ENCODE data around the gene HOXB4.

The HOXB4 gene

DNA sequence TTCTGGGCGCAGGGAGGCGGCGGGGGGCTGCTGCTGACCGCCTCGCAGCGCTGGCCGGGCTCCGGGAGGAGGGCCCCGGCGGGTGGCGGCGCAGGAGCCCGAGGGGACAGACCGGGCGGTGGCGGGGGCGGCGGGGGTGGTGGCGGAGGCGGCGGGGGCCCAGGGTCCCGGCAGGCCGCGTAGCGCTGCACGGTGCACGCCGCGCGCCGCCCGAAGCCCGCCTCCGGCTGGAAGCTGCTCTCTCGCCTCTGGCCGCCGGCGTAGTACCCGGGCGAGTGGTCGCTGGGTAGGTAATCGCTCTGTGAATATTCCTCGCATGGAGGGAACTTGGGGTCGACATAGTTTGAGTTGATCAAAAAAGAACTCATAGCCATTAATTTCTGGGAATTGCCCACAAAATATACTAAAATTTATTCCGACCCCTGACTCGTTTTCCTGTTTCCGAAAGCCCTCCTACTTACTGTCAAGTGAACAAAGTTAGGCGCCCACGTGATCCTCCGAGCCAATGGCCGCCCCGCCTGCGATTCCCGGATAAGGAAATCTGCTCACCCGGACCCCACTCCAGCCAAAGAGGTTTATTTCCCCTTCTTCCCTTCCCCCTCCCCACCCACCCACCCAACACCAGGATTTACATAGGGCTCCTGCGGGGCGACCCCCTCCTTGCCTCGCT lies at the start of gene HOXB4:
Gene HOXB4 (minus strand): TSS at position 405 of the 670 bp plus-strand sequence. CDS start 31 bp downstream, at position 374.
- in situ Hi-C loops (cut with MboI; ENCODE audit: low sequenced_read_pairs), result no loop called here

DNA sequence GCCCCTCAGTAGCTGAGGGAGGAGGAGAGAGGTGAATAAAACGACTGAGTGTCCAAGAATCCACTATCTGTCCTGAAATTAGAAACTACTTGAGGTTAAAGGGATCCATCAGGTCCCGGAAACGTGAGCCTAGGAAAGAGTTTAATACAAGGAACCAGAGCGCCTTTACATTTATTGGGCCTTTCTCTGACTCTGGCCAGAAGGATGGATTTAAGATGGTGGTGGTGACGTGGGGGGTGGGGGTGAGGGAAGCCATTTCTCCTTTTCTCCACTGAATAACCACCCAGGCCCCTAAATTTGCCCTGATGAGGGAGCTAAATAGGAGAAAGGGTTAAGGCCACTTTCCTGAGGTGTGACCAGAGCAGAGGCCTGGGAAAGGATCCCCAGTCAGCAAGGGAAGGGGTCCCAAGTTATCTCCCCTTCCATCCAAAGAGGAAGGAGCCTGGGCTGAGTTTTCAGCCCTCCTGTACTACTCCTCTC lies 49.0 kb upstream of the HOXB4 start:
- in situ Hi-C loops (cut with MboI; ENCODE audit: low sequenced_read_pairs), result no loop called here

DNA sequence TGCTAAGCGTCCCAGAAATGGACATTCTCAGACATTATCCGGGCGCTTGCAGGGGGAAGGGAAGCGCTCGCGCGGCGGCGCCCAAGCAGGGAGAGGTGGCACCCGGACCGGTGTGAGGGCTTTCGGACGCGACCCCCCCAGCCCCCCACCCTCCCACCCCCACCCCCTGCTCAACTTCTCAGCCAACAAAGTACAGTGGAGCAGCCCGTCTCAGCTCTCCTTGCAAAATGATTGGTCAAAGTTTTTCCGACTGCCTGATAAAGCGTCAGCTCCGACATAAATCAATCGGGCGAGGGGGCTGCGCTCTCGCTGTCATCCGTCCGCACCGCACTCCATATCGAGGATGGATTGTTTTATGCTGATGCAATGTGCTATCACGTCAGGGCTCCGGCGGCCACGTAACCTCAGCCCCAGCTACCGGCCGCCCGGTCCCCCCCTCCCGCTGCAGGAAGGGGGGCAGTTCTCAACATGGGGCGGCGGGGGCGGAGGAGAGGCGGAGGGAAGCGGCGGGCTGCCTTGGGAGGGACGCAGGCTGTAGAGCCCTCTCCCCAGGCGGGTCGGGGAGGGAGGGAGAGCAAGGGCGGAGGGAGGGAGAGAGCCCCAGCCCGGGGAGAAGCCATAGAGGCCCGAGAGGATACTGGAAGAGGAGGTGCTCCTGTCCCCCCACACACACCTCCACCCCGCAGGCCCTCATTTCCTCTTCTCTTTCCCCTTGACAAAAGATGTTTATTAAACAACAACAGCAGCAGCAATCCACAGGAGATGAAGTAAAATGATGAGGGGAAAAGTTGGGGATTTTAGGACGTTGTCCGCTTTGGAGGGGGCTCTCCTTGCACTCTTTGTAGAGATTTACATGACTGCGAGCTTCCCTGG lies 48.3 kb upstream of the HOXB4 start, which contains the start of gene HOXB9:
Gene HOXB9 (minus strand): TSS at position 114 of the 873 bp plus-strand sequence. CDS start 89 bp downstream, at position 25.
- in situ Hi-C loops (cut with MboI; ENCODE audit: low sequenced_read_pairs), result no loop called here

GRCh38 chr17:48625495-48626244 lies 47.5 kb upstream of the HOXB4 start:
- in situ Hi-C loops (cut with MboI; ENCODE audit: low sequenced_read_pairs), result no loop called here

GRCh38 chr17:48624544-48625494 lies 46.7 kb upstream of the HOXB4 start:
- in situ Hi-C loops (cut with MboI; ENCODE audit: low sequenced_read_pairs), result no loop called here

GRCh38 chr17:48624118-48624517 lies 46.0 kb upstream of the HOXB4 start:
- in situ Hi-C loops (cut with MboI; ENCODE audit: low sequenced_read_pairs), result no loop called here

GRCh38 chr17:48623583-48623982 lies 45.4 kb upstream of the HOXB4 start:
- in situ Hi-C loops (cut with MboI; ENCODE audit: low sequenced_read_pairs), result no loop called here

DNA sequence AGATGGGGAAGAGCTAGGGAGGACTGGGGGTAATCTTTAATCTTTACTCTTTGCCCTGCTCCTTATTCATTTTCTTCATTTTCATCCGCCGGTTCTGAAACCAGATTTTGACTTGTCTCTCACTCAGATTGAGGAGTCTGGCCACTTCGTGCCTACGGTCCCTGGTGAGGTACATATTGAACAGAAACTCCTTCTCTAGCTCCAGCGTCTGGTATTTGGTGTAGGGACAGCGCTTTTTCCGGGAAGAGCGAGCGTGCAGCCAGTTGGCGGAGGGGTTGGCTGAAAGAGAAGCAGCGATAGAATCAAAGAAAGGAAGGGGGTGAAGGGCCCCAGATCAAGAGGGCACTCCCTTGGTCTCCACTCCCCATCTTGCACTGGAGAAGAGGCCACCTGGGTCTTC lies 44.7 kb upstream of the HOXB4 start:
- in situ Hi-C loops (cut with MboI; ENCODE audit: low sequenced_read_pairs), result no loop called here

- in situ Hi-C loops (cut with MboI; ENCODE audit: low sequenced_read_pairs), result no loop called here
These were observed 43.6 kb upstream of the HOXB4 start for GRCh38 chr17:48621410-48622392.

GRCh38 chr17:48620461-48621139 lies 42.5 kb upstream of the HOXB4 start:
- in situ Hi-C loops (cut with MboI; ENCODE audit: low sequenced_read_pairs), result no loop called here

- in situ Hi-C loops (cut with MboI; ENCODE audit: low sequenced_read_pairs), result no loop called here
These were observed 41.8 kb upstream of the HOXB4 start for GRCh38 chr17:48619826-48620449.

- in situ Hi-C loops (cut with MboI; ENCODE audit: low sequenced_read_pairs), result no loop called here
These were observed 40.2 kb upstream of the HOXB4 start for GRCh38 chr17:48618256-48618896.

DNA sequence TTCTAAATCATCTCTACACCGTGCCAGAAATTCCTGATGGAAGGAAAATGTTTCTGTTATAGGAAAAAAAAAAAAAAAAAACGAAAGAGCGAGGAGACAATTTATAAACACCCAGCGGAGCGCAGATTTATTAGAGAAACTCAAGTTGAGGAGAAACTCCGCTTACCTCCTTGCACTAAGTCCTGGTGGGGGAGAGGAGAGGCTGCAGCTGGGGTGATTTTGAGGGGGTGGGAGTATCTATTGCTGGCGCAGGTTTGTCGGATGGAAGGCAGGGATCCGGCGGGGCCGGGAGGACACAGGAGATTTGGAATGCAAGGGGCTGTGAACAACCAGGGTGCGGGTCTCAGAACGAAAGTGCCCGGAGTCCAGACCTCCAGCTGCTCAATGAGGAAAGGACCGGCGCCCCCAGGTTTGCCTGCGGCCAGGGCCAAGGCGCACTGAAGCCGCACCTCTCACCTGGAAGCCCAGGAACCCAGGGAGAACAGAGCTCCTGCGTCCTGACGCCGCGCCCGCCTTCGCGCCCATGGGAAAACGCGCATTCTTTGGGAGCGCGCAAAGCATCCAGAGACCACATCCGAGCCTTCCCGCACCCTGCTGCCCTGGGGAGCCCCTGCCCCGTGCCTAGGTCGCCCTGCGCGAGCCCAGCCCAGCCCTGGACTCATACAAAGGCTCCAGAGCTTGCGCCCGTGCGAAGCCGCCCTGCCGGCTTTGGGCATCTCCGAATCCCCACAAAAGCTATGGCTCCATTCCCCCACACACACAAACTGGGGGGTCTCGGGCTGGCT lies 39.5 kb upstream of the HOXB4 start:
- in situ Hi-C loops (cut with MboI; ENCODE audit: low sequenced_read_pairs), result no loop called here

DNA sequence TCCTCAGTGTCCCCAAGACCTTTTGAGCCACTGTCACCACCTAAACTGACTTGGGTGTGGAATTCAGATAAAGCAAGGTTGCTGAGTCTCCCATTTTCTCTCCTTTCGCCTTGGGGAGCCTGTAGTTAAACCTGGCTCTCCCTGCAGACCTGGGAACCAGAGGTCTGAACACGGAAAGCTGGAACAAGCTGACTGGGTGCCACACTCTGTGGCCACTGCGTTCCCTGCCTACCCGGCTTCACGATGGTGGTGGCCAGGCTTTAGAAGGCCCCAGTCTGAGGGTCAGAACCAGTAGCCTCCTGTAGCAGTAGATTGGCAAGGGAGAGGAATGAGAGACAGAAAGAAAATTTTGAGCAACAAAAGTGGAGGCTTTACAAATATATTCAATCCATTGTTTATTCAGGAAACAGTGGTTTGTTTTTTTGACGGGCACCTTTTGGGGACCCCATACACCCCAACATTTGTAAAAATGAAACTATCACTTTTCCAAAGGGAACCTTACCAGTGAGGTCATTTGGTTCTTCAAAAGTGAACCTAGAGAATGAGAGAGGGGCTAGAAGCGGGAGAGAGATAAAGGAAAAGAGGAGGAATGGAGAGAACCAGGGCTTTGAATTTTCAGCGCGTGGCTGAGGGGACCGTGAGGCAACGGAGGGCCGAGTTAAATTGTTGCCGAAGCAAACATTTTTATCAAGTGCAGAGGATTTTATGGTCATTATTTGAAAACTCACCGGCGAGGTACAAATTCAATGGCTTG lies 38.7 kb upstream of the HOXB4 start:
- in situ Hi-C loops (cut with MboI; ENCODE audit: low sequenced_read_pairs), result no loop called here

DNA sequence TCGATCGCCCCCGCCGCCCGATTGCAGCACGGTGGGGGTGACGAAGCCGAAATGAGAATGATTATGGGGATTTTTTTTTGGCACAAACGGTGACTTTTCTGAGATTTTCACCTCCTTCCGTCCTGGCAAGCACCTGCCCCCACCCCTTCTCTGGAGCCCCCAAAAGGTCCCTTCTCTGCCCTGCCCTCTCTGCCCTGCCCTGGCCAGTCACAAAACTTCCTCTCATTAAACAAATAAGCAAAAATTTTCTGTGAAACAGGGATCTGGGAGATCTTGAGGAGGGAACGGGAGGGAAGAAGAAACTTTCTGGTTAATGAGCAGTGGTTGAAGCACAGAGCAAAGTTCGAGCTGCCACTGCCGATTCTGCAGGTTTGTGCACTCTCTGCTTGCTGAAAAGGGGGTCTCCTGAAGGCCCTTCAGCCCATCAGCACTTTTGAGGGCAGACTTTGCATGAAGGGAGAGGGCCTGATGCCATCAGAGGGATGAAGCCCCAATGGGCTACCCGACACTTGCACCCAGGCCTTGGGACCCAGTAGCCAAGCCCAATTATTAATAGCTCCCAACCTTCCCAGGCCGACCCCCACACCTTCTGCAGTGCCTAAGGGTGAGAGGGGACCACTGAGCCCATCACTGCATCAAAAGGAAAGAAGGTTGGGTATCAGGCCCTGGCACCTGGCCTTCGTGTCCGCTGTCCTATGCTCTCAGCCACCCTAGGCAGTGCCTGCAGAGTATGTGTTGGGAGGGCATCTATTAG lies 38.0 kb upstream of the HOXB4 start:
- in situ Hi-C loops (cut with MboI; ENCODE audit: low sequenced_read_pairs), result no loop called here

Measured in hTERT RPE-1 (cell line).